Left ventricle myocardium inferior (tissue), 1 donor: Measurements from ENCODE around the gene COMP. TPM values are rescaled to one million over a fixed set of nuclear protein-coding genes. Genes with fewer than 3 reads are reported as not detected.
"Not testable (repeated sequence)": the region's sequence is repeated elsewhere in the genome, so short reads cannot be mapped to it uniquely, and the experiment has no call there.

Experiments used
- DNase-seq: peaks from one replicate; pipeline ENCODE4 v3.0.0-alpha.2; 2020
- H3K27ac ChIP-seq: fragments of 200-600 bp; replicated peaks from 2 replicates; pipeline ENCODE4 v1.8.0; 2021
- H3K27me3 ChIP-seq: fragments of 200-600 bp; 2 replicates; pipeline ENCODE4 v1.8.0; 2021; ENCODE audit warnings: low read depth
- H3K36me3 ChIP-seq: fragments of 200-600 bp; 2 replicates; pipeline ENCODE4 v1.8.0; 2021
- H3K4me1 ChIP-seq: fragments of 200-600 bp; 2 replicates; pipeline ENCODE4 v1.8.0; 2021
- H3K4me3 ChIP-seq: fragments of 200-600 bp; 2 replicates; pipeline ENCODE4 v1.8.0; 2021; ENCODE audit warnings: mild to moderate bottlenecking, moderate library complexity
- H3K9me3 ChIP-seq: fragments of 200-600 bp; replicated peaks from 2 replicates; pipeline ENCODE4 v1.8.0; 2021
- CTCF ChIP-seq: fragments of 200-600 bp; IDR thresholded peaks from 2 replicates; pipeline ENCODE4 v1.8.0; 2021; ENCODE audit warnings: antibody characterized with exemption, mild to moderate bottlenecking, borderline replicate concordance
- intact Hi-C: fragments of 100-400 bp; cut with micrococcal nuclease; formaldehyde crosslinking; loops from one replicate; pipeline ENCODE4 v1.11.0; 2022
- total RNA-seq: library from RNA; stranded (reverse); fragmentation: NEBNext Ultra II Directional; extraction: Animal tissue kit (Norgen Biotek cat#: 25700); gene quantifications from one replicate; pipeline ENCODE4 v1.2.1, GENCODE V29; 2021
- donor health status: DM: no; HTN: yes; CAD: no; lungs with severe emphysema.

COMP gene
- total RNA-seq, 1 donor from 2014 or later = 1.2 TPM

- DNase-seq = no peak
- Histone ChIP-seq H3K27ac (no peak overlapping the region), H3K9me3 (no peaks in the 10 kb centered on the region), H3K36me3 (no peaks in the 10 kb centered on the region), H3K27me3 (no peaks in the 10 kb centered on the region), H3K4me3 (no peak overlapping the region), H3K4me1 (peaks cover 17% of the 10 kb centered on the region)
- intact Hi-C loops = no loop called here
- no peak for TF ChIP-seq CTCF
Observed at GRCh38 chr19:18735324-18735723, 55.8 kb downstream of the COMP start.

DNA sequence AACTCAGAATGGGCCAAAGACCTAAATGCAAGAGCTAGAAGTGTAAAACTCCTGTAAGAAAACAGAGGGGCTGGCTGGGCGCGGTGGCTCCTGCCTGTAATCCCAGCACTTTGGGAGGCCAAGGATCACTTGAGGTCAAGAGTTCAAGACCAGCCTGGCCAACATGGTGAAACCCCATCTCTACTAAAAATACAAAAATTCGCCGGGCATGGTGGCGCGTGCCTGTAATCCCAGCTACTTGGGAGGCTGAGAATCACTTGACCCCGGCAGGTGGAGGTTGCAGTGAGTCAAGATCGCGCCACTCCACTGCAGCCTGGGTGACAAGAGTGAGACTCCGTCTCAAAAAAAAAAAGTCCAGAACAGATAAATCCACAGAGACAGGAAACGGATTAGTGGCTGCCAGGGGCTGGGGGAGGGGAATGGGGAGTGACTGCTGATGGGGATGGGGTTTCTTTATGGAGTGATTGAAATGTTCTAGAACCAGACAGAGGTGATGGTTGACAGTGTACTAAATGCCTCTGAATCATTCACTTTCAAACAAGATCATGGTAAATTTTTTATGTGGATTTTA lies 57.3 kb downstream of the COMP start:
- peaks cover 14% of the 10 kb centered on the region for H3K4me1 ChIP-seq
- intact Hi-C loops, H3K4me3 ChIP-seq, H3K27ac ChIP-seq, DNase-seq, H3K27me3 ChIP-seq, H3K36me3 ChIP-seq, H3K9me3 ChIP-seq: not testable (repeated sequence)

DNA sequence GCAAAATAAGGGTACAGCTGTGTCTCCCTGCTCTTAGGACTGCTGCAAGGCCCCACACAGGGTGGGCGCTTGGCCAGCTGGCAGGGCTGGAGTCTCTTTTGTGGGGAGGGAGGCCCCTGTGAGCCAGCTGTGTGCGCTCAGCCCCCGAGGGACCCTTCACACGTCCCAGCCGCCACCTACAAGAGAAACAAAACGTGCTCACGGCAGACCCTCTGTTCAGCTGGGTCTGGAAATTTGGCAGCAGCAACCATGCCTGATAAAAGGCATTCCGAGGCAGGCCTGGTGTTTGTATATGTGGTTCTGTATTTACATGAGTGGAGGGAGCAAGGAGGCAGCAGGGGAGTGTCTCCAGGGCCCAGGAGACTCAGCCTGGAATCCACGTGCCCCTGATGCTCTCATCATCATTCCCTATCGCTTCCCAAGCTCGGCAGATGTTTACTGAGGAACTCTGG lies 57.9 kb downstream of the COMP start:
- Histone ChIP-seq H3K9me3 (no peaks in the 10 kb centered on the region), H3K27ac (no peak overlapping the region), H3K27me3 (no peaks in the 10 kb centered on the region), H3K36me3 (no peaks in the 10 kb centered on the region), H3K4me1 (peaks cover 14% of the 10 kb centered on the region), H3K4me3 (no peak overlapping the region)
- no peak for TF ChIP-seq CTCF
- peak; percentile 58 for DNase-seq
- intact Hi-C loops = no loop called here

Other genes starting within 250 kb of the COMP start
- gene FKBP8, start 247.7 kb downstream of the COMP start, total RNA-seq = 153 TPM
- gene KXD1, start 233.4 kb downstream of the COMP start, total RNA-seq = 52.0 TPM
- gene UBA52, start 219.4 kb downstream of the COMP start, total RNA-seq = 643 TPM
- 76.6 TPM for gene REX1BD, start 202.5 kb downstream of the COMP start, total RNA-seq
- gene CRLF1, start 184.5 kb downstream of the COMP start, total RNA-seq = 20.0 TPM
- 1.5 TPM for gene TMEM59L, start 178.4 kb downstream of the COMP start, total RNA-seq
- gene KLHL26, start 154.3 kb downstream of the COMP start, total RNA-seq = 6.2 TPM
- 9.7 TPM for gene CRTC1, start 107.6 kb downstream of the COMP start, total RNA-seq
- 32.3 TPM for gene UPF1, start 40.7 kb upstream of the COMP start, total RNA-seq
- 1.4 TPM for gene CERS1, start 104.9 kb upstream of the COMP start, total RNA-seq
- gene COPE, start 128.1 kb upstream of the COMP start, total RNA-seq = 128 TPM
- 22.4 TPM for gene DDX49, start 128.4 kb upstream of the COMP start, total RNA-seq
- 14.7 TPM for gene HOMER3, start 149.9 kb upstream of the COMP start, total RNA-seq
- gene SUGP2, start 242.2 kb upstream of the COMP start, total RNA-seq = 68.2 TPM
- gene ARMC6, start 242.3 kb upstream of the COMP start, total RNA-seq = 15.0 TPM